Urinary bladder (tissue), 4 donors: ENCODE data around the gene RHO. TPM values are rescaled to one million over a fixed set of nuclear protein-coding genes. Genes with fewer than 3 reads are reported as not detected.

ENCODE experiments used
- DNase-seq: peaks from one replicate; pipeline ENCODE4 v3.0.0-alpha.2; 2015; ENCODE audit errors: extremely low spot score
- H3K27ac ChIP-seq: one replicate; pipeline ENCODE4 v1.5.1; 2013; ENCODE audit warnings: low read depth, mild to moderate bottlenecking, moderate library complexity
- H3K36me3 ChIP-seq: one replicate; pipeline ENCODE4 v1.6.1; 2013; ENCODE audit warnings: mild to moderate bottlenecking, moderate library complexity; ENCODE audit not compliant: insufficient read depth
- H3K4me1 ChIP-seq: one replicate; pipeline ENCODE4 v1.6.1; 2013; ENCODE audit warnings: mild to moderate bottlenecking, moderate library complexity; ENCODE audit not compliant: insufficient read depth
- H3K4me3 ChIP-seq: one replicate; pipeline ENCODE4 v1.5.1; 2013; ENCODE audit warnings: low read depth, low read length
- WGBS: extraction: QIAGEN DNeasy Blood & Tissue Kit; methylation state at CpG from one replicate; pipeline ENCODE4 v1.1.7; 2013; 5-methylcytosine and 5-hydroxymethylcytosine counted together
- polyA plus RNA-seq: library from polyadenylated mRNA; stranded (reverse); fragments of 200-250 nt; gene quantifications from one replicate; pipeline ENCODE4 v1.2.3, GENCODE V29; 2013
- total RNA-seq: library from RNA; depleted of rRNA; stranded (reverse); fragments of >200 nt; gene quantifications from one replicate; pipeline ENCODE4 v1.2.3, GENCODE V29; 2014
- donor health status: healthy with polysubstance abuse.
- donor health status: healthy.

Gene RHO
- total and polyA plus RNA-seq, 2 donors = not detected

DNA sequence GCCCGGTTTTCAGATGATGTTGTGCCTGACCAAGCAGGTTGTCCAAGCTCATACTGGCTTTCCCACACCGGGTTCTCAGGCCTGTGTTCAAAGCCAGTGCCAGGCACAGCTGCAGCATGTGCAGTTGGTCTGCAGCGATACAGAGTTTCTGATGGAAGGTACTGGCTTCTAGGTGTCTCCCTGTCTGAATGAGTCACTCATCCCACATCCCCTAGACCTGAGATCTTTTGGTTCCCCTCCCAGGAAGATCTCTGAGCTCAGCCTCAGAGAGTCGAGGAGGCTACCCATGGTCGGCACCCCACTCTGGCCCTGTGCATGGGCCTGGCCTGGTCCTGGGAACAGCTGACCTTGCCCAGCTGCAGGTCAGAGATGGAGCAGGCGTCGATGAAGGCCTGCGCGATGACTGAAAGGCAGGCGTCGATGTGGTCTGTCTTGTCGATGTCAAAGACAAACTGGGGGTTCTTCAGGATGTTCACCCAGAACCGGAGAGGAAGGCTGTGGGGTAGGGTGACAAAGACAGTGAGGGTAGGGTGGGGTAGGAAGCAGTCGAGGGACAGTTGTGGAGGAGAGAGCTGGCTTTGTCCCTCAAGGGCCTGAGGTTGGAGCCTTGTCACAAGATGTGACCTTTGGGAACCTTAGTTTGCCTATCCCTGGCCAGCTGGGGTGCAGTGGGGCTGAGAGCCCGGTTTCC is 29.8 kb downstream of the RHO start:
- H3K4me1 ChIP-seq = no peaks in the 10 kb centered on the region
- 85% methylated on average over 15 of the region's 15 CpGs for WGBS
- H3K27ac ChIP-seq = no peak overlapping the region
- H3K4me3 ChIP-seq = no peak overlapping the region
- H3K36me3 ChIP-seq = peaks cover 2% of the 10 kb centered on the region
- no peak for DNase-seq

DNA sequence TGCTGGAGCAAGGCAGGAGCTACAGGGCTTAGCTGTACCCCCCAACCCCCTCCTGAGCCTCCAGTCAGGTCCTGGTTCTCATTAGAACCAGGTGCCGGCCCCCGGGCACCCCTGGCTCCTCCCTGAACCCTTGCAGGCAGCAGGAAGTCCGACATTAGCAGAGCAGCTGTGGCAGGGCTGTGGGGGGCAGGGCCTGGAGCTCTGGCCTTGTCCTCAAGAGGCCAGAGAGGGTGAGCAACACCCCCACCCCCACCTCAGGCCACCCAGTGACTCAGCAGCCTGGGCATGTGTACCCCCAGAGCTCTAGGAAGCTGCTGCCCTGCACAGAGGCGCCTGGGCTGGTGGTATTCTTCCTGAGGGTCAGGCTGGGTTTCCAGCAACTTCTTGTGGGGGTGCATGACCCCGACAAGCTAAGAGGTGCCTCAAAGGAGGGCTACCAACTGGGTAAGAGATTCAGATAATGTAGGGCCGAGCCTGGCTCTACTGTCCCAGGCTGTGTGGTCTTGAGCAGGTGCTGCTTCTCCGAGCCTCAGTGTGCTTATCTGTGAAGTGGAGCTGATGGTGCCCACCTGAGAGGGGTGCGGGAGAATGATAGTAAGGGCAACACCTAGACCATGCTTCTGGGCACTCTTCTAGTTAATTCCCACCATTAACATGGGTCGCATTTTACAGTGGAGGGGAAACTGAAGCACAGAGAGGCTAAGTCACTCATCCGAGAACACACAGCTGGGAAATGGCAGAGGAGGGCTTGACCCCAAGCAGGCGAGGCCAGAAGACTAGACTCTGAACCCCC is 30.5 kb downstream of the RHO start:
- Histone ChIP-seq H3K4me3 (no peak overlapping the region), H3K36me3 (peaks cover 2% of the 10 kb centered on the region), H3K27ac (no peak overlapping the region), H3K4me1 (no peaks in the 10 kb centered on the region)
- 82% methylated on average over 11 of the region's 11 CpGs for WGBS
- no peak for DNase-seq

GRCh38 chr3:129559565-129560079 is 31.2 kb downstream of the RHO start:
- Histone ChIP-seq H3K4me1 (no peaks in the 10 kb centered on the region), H3K27ac (no peak overlapping the region), H3K4me3 (no peak overlapping the region), H3K36me3 (peaks cover 2% of the 10 kb centered on the region)
- WGBS = 90% methylated on average over 20 of the region's 20 CpGs
- DNase-seq = no peak

GRCh38 chr3:129560269-129560787 is 31.9 kb downstream of the RHO start:
- peaks cover 2% of the 10 kb centered on the region for H3K36me3 ChIP-seq
- DNase-seq = no peak
- H3K4me3 ChIP-seq = no peak overlapping the region
- peak overlapping the region; percentile 43 for H3K27ac ChIP-seq
- WGBS = 61% methylated on average over 16 of the region's 16 CpGs
- no peaks in the 10 kb centered on the region for H3K4me1 ChIP-seq

DNA sequence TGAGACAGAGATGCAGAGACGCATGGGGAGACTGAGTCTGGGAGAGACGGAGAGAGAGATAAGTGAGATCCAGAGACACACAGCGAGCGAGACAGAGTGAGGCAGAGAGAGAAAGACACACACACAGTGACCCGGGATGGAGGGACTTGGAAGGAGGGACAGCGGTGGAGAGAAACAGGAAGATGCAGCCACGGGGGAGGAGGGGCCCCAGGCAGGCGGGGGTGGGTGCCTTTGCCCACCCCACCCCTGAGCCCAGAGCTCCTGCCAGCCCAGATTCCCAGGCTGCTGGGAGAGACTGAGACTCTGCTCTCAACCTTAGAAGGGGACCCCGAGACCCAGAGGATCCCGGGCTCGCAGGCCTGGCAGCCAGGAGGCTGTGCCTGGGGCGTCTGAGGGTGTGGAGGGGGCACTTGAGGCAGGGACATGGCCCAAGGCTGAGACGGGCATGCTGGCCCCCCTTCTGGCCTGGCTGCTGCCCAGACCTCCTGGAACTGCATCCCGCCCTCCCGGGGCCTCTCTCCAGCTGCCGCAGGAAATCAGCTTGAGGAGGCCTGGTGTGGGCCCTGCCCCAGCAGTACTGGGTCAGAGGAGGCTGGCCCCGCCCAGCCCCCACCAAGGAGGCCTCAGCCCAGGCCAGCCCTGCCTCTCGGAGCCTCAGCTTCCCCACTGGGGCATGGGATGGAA is 32.6 kb downstream of the RHO start:
- Histone ChIP-seq H3K27ac (peak overlapping the region; percentile 80), H3K4me1 (no peaks in the 10 kb centered on the region), H3K4me3 (no peak overlapping the region), H3K36me3 (peaks cover 2% of the 10 kb centered on the region)
- WGBS = 20% methylated on average over 18 of the region's 18 CpGs
- DNase-seq = no peak

- Histone ChIP-seq H3K4me1 (no peaks in the 10 kb centered on the region), H3K4me3 (no peak overlapping the region), H3K27ac (no peak overlapping the region), H3K36me3 (peaks cover 2% of the 10 kb centered on the region)
- 76% methylated on average over 18 of the region's 18 CpGs for WGBS
- no peak for DNase-seq
Measured at GRCh38 chr3:129561619-129562248, 33.3 kb downstream of the RHO start.

- 88% methylated on average over 19 of the region's 19 CpGs for WGBS
- no peak overlapping the region for H3K4me3 ChIP-seq
- H3K4me1 ChIP-seq = no peaks in the 10 kb centered on the region
- no peak overlapping the region for H3K27ac ChIP-seq
- no peak for DNase-seq
- H3K36me3 ChIP-seq = no peaks in the 10 kb centered on the region
Measured at GRCh38 chr3:129562803-129563202, 34.4 kb downstream of the RHO start.

DNA sequence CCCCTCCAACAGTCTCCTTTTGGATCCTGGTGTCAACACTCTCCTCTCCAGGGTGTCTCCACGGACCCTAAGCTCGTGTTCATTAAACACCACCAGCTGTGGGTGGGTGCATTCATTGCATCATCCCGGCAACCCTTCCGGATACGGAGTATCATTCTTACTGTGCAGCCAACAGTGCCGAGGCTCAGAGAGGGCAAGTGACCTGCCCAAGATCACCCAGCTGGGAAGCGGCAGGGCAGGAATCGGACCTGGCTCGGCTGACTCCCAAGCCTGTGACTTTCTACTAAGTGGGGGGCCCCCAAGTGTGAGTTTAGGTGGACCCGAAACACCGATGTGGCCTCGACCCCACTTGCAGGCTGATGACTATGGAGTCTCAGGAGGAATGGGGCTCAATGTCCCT is 34.9 kb downstream of the RHO start:
- no peak for DNase-seq
- no peaks in the 10 kb centered on the region for H3K4me1 ChIP-seq
- 91% methylated on average over 12 of the region's 12 CpGs for WGBS

GRCh38 chr3:129563850-129564535 is 35.6 kb downstream of the RHO start:
- H3K27ac ChIP-seq = no peak overlapping the region
- no peaks in the 10 kb centered on the region for H3K4me1 ChIP-seq
- H3K4me3 ChIP-seq = no peak overlapping the region
- no peak for DNase-seq
- WGBS = 73% methylated on average over 8 of the region's 8 CpGs
- no peaks in the 10 kb centered on the region for H3K36me3 ChIP-seq

More for the DNA sequence above, 34.9 kb downstream of the RHO start:
- H3K27ac ChIP-seq = no peak overlapping the region
- no peak overlapping the region for H3K4me3 ChIP-seq
- H3K36me3 ChIP-seq = no peaks in the 10 kb centered on the region

- no peak for DNase-seq
- H3K4me1 ChIP-seq = no peaks in the 10 kb centered on the region
- H3K4me3 ChIP-seq = no peak overlapping the region
- no peaks in the 10 kb centered on the region for H3K36me3 ChIP-seq
- H3K27ac ChIP-seq = no peak overlapping the region
- WGBS = 92% methylated on average over 21 of the region's 21 CpGs
Measured at GRCh38 chr3:129564981-129565644, 36.7 kb downstream of the RHO start.

DNA sequence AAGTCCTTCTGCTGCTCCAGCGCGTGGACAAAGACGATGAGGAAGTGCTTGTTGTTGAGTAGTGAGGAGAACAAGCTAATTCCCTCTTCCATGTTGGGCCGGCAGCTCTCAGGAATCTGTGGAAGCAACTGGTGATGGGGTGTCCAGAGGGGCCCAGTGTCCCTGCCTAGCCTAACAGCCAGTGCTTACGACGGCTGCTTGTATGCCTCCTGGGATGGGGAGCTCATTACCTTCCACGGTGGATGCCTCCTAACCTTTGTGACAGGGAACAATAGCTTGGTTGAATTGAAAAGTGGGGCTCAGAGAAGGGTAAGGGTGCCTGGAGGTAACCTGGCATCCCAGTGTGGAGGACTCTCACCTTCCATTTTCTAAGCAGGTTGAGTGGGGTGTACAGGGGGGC is 37.5 kb downstream of the RHO start:
- no peak overlapping the region for H3K27ac ChIP-seq
- H3K36me3 ChIP-seq = peaks cover 2% of the 10 kb centered on the region
- H3K4me3 ChIP-seq = no peak overlapping the region
- 97% methylated on average over 7 of the region's 7 CpGs for WGBS
- no peaks in the 10 kb centered on the region for H3K4me1 ChIP-seq
- no peak for DNase-seq

GRCh38 chr3:129567176-129567705 is 38.8 kb downstream of the RHO start:
- peaks cover 2% of the 10 kb centered on the region for H3K36me3 ChIP-seq
- 59% methylated on average over 18 of the region's 18 CpGs for WGBS
- peak overlapping the region; percentile 54 for H3K27ac ChIP-seq

More at GRCh38 chr3:129567176-129567705, 38.8 kb downstream of the RHO start:
- DNase-seq = no peak
- no peaks in the 10 kb centered on the region for H3K4me1 ChIP-seq
- H3K4me3 ChIP-seq = no peak overlapping the region
